HG02970 (cell line): Measurements from ENCODE around the gene SUPT20H.

ENCODE experiments used
- ATAC-seq: cut with Tn5 transposase; IDR thresholded peaks from one replicate; pipeline ENCODE4 v1.9.1; 2021; ENCODE audit warnings: mild to moderate bottlenecking, moderate library complexity, moderate number of reproducible peaks; ENCODE audit not compliant: unreplicated experiment, low FRiP score

SUPT20H gene

DNA sequence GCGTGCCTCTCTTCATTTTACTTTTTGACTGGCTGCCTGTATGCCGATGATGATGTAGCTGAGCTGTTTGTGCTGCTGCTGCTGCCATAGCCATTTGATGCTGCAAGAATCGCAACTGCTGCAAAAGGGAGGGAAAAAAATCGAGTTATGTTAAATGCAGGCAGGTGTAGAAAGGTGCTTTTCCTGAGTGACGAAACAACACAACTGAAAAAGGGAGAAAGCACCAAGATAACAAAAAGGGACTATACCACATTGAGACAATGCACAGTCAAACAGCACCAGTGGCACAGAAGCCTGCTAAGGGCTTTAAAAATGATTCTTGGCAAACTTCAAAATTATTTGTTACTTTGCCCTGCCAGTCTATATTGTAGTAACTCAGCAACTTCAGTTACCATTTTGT is 49.8 kb downstream of the SUPT20H start:
- ATAC-seq, result no peak

DNA sequence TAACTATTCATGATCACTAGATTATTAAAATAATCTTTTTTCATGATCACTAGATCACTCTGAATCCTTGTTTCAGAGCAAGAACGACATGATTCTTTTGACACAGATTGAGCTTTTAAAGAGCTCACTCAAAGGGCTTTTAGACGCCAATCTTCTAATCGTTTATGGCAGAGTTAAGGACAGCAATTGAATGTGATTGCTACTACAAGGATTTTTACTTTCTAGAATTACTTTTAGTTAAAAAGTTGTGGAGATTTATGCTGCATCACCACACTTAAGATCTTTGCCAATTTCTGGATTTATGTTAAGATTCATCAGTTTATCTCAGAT is 57.6 kb downstream of the SUPT20H start:
- ATAC-seq, result no peak

DNA sequence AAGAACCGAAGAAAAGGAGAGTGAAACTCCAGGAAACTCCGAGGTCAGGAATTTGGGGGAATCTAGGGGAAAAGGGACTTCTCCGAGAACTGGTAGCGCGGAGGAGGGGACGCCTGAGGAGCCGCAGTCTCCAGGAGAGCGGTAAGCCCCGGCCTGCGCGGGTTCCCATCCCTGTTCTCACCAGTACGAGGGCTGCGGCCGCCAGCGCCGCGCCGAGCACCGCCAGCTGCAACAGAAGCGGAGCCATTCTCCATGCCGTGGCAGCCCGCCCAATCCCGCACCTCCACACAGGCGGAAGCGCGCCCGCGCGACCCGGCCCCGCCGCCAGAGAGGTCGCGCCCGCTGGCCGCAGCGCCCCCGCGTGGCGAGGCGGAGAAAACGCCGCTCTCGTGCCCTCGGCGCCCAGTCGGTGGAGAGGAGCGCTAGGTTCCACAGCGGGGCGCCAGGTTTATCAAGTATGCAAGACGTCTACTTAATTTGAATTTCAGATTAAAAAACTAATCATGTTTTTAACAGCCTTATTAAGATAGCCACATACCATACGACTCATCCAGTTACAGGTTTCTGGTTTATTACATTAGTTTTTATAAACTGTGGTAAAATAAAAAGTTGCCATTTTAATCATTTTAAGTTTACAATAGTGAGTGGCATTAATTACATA is 60.3 kb downstream of the SUPT20H start, which contains the start of gene ALG5:
TSS of gene ALG5 (minus strand) at position 287 of the 661 bp plus-strand sequence. CDS start at position 247, 40 bp downstream.
- peak; percentile 74 for ATAC-seq

DNA sequence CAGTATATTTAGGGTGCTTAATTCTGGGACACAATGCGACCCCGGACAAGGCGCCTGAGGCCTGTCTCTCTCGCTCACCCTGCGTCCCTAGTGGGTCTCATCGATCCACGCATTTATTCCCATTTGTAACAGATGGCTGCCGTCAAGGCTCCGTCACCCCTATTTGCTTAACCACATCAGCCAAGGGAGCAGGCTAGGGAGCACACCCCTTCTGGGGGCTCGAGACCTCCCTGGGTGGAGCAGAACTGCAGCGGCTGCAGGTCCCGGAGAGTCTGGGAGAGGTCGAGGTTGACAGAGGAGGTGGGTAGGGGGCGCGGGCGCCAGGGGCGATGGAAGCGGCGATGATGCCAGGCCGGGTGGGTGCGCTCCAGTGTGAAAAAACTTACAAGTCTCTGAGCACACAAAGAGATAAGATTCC is 60.9 kb downstream of the SUPT20H start:
- no peak for ATAC-seq

DNA sequence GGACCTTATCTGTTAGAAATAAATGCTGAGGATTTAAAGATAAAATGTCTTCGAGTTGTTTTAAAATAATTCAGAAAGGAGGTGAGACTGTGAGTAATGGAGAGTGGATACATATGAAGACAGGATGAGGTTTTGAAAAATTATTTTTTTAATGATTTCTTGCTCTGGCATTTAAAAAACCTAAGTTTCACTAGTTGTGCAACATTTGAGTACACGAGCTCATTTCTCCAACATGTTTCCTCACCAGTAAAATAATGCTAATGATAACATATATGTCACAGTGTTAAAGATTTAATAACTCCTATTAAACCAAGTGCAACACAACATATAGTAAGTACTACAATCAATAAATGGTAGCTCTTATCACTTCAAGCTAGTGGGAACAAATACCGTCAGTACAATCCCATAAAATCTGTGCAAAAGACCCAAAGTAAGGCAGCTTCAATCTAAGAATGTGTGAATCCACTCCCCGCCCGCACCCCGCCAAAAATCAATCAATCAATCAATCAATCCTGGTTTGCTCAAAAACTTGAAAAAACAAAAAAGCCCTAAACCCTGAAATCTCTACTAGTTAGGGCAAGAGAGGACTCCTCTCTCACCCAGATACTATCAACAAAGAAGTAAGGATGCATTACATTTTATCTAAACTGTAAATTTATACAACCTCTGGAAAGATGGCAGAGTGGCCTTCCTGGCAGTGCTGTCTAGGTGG is 61.6 kb downstream of the SUPT20H start:
- no peak for ATAC-seq

DNA sequence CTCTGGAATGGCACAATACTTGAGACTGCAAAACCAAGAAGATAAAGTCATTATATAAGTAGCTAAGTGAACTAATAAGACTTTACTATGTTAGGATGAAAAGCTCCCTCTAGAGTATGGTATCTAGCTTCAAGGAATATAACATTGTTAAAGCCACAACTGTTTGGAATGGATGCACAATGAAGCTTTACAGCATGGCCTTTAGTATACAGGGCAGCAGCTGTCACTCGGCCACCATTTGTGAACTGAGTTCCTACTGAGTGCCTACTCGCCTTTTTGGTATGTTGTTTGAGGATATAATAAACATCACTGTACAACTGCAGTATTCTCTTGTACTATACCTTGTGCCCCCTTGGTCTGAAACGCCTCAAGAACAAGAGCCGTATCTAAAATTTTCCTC is 67.1 kb downstream of the SUPT20H start:
- no peak for ATAC-seq

DNA sequence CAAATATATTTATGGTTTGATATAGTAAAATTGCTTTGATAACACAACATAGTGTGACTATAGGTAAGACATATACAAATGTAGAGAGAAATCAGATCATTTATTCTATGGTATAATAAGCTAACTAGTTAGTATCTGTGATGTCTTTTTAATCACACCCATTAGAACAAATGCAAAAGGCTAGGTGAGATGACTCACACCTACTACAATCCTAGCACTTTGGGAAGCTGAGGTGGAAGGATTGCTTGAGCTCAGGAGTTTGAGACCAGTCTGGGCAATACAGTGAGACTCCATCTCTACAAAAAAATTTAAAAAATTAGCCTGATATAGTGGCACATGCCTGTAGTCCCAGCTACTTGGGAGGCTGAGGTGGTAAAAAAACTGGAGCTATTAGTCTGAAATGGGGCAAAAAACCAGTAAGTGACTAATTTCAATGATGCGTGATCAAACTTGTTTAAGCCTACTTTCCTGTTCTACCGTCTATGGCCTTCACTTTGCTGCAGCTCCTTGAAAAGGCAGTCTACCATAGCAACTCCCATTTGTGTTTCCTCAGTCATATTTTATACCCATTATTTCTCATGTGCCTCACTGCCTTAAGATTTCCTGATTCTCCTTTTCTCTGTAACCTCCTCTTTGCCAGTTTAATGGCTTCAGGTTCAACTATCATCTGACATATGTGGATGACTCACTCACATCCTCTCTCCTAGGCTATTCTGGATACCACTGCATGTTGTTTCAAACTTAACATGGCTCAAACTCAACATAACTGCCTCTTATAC is 72.8 kb downstream of the SUPT20H start:
- no peak for ATAC-seq

DNA sequence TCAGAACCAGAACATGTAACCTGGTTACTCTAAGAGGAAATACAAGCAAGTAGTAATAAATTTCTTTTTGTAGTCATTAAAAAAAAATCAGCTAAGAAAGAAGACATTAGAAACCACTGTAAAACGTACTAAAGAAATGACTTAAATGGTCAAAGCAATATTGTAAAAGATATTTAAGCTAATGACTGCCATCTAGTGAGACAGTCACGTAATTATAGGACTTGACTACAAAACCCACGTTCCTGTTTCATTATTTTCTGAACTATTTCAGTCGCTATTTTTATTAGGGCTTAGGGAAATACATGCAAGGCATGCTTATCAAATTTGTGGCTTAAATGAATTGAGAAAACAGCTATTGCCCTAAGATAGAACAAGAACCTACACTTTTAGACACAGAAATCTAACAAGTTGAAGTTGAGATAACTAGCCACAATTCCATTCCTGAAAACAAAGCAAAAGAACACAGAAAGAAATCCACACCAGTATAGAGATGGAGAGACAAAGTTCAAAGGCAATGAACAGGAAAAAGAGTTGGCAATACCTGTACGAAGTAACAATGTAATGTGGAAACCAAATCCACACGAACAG is 78.2 kb downstream of the SUPT20H start:
- ATAC-seq, result no peak

DNA sequence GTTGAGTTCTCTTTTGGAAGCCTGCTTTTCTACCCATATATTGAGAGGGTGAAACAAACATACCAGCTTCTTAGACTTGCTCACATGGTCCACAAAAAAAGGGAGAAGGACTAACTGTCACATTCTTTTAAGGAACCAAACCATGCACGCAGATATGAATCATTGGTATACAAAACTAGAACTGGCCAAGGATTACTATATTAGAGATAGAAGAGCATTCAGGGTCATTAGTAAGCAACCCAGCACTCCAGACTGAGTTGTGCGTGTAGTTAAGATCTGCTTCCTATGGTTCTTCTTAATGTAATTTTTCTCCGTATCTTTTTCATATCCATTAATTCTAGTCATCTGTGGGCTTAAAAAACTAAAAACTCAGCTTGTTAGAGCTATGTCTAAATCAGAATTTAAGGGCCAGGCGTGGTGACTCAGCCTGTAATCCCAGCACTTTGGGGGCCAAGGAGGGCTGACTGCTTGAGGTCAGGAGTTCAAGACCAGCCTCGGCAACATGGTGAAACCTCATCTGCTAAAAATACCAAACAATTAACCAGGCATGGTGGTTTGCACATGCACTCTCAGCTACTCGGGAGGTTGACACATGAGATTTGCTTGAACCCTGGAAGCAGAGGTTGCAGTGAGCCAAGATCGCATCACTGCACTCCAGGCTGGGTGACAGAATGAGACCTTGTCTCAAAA is 80.0 kb downstream of the SUPT20H start:
- no peak for ATAC-seq

DNA sequence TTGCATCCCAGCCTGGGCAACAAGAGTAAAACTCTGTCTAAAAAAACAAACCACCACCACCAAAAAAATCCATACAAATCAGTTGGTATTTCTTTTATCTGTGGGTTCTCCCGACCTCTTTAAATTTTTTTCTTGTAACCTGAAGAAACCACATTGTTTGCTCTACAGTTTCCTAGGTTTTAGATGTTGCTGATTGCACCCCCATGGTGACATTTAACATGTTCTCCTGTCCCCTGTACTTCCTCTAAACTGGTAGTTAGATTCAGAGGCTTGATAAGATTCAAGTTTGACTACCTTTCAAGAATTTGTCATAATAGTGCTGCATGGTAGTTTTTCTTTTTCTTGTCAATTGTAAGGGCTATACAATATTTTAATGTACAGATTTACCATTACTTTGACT is 84.3 kb downstream of the SUPT20H start:
- ATAC-seq, result no peak

DNA sequence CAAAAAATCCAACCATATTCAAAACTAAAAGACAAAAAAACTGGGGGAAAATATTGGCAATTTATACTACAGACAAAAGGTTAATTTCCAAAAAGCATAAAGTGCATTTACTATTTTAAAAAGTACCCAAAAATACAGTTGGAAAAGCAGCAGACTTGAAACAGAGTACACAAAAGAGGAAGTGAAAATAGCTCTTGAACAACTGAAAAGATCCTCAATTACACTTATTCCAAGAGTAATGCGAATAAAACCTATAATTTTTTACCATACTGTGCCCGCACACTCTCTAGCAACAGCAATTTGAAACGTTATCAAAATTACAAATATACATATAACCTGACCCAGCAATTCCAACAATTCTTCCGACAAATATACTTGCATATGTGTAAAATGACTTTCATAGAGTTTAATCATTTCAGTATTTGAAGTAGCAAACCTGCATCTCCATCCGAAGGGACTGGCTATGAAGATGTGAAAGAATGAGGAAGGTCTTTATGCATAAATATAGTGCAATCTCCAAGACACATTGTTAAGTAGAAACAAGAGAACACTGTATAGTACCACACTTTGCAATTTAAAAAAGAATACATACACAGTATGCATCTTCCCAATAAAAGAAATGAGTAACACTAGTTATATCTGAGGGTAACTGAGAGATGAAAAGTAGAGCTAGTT is 85.7 kb downstream of the SUPT20H start:
- no peak for ATAC-seq

DNA sequence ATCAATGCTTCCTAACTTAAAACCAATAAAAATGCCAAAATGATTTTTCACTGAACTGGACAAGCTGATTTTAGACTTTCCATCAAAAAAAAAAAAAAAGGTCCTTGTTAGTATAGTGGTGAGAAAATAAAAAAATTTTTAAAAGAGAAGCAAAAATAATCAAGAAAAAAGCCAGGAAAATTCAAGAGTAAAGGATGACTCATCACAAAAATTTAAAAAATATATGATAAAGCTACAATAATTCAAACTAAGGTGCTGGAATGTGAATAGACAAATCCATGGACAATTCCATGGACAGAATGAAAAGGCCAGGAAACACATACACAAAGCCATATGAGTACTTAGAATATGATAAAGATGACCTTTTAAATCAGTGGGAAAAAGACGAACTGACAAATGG is 86.5 kb downstream of the SUPT20H start:
- no peak for ATAC-seq

DNA sequence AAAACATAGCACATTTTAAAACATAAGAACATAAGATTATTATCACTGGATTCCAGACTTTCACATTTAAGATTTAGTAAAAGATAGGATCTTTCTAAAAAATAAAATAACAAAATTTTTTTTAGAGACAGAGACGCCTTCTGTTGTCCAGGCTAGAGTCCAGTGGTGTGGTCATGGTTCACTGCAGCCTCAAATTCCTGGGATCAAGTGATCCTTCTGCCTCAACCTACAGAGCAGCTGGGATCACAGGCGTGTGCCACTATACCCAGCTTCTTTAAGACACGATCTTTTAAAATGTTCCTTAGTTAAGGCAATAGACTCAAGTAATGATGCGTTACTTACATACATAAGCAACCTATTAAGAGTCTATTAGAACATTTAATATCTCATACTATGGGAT is 93.1 kb downstream of the SUPT20H start:
- no peak for ATAC-seq

DNA sequence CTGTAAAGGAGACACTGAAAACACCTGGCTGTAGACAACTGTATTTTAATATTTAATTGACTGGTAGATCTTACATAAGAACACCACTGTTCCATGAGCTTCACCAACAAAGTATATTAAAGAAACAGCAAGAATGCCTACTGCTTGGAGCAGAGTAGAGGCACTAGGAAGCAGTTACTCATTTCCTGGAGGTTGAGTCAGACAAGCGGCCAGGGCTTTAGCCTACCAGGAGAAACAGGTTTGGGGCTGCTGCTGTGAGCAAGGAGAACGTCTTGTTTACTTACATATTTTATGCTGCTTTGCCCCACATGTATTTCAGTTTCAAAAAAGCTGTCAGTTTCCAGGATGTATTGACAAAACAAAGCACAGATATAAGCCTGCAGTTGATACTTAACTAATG is 93.7 kb downstream of the SUPT20H start:
- no peak for ATAC-seq

DNA sequence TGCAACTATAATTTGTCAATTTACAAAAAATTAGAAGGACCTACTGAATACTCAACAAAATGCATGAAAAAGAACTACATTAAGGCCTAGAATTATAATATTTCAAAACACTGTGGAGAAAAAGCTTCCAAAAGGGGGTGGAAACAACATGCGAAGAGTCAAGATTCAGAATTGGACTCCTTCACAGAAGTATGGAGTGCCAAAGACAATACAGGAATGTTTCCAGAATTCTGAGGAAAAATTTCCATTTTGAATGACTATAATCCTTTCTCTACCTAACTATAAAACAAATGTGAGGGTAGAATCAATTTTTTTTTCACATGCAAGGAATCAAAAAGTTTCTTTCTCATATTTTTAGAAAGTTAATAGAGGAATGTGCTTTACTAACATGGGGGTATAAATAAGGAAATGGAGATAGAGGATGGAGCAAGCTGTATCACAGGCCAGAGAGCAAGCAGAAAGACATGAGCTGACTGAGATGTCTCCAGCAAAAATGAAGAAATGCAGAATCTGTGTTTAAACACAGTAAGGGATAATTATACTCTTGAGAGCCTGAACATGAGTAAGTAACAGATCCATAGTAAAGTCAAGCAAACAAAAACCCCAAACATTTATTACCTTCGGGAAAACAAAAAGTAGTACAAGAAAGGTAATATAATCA is 99.9 kb downstream of the SUPT20H start:
- ATAC-seq, result no peak
